Muscle of leg (tissue), 11 donors: ENCODE measurements around the gene PLPP2. TPM values are rescaled to one million over a fixed set of nuclear protein-coding genes. Genes with fewer than 3 reads are reported as not detected.

Experiments used
- DNase-seq: peaks from one replicate; pipeline ENCODE4 v3.0.0; 2013
- H3K27ac ChIP-seq: one replicate; pipeline ENCODE4 v1.5.1; 2013; ENCODE audit warnings: mild to moderate bottlenecking, low read length, control low read depth
- H3K27me3 ChIP-seq: one replicate; pipeline ENCODE4 v1.6.1; 2013; ENCODE audit warnings: low read length; ENCODE audit not compliant: control insufficient read depth, insufficient read depth
- H3K36me3 ChIP-seq: one replicate; pipeline ENCODE4 v1.6.1; 2013; ENCODE audit warnings: low read length; ENCODE audit not compliant: control insufficient read depth, insufficient read depth
- H3K4me1 ChIP-seq: one replicate; pipeline ENCODE4 v1.6.1; 2013; ENCODE audit warnings: low read length; ENCODE audit not compliant: control insufficient read depth, insufficient read depth
- H3K4me3 ChIP-seq: one replicate; pipeline ENCODE4 v1.5.1; 2013; ENCODE audit warnings: low read length, control low read depth
- H3K9me3 ChIP-seq: replicated peaks from 2 replicates; pipeline ENCODE4 v1.6.1; 2013; ENCODE audit warnings: low read depth, low read length; ENCODE audit not compliant: control insufficient read depth
- WGBS: methylation state at CpG from one replicate; pipeline ENCODE4 v1.1.5; 2013; ENCODE audit warnings: missing lambda C conversion rate; ENCODE audit not compliant: insufficient coverage; 5-methylcytosine and 5-hydroxymethylcytosine counted together
- polyA plus RNA-seq, 8 donors: library from polyadenylated mRNA; unstranded; fragments of 120-200 nt; gene quantifications; one replicate each; pipeline versions ENCODE4 v1.2.1 to v1.2.3, GENCODE V29; 2013; ENCODE audit warnings: inconsistent platforms in 1 of 8, low replicate concordance in 1 of 8; ENCODE audit not compliant: insufficient read length in 8 of 8, insufficient read depth in 1 of 8
- total RNA-seq: library from RNA; stranded (reverse); fragments of 120-200 nt; gene quantifications from one replicate; pipeline ENCODE4 v1.2.4, GENCODE V29; 2013

The PLPP2 gene
- total and polyA plus RNA-seq, 9 donors = 0.21 to 1.6 (median 0.43) TPM

DNA sequence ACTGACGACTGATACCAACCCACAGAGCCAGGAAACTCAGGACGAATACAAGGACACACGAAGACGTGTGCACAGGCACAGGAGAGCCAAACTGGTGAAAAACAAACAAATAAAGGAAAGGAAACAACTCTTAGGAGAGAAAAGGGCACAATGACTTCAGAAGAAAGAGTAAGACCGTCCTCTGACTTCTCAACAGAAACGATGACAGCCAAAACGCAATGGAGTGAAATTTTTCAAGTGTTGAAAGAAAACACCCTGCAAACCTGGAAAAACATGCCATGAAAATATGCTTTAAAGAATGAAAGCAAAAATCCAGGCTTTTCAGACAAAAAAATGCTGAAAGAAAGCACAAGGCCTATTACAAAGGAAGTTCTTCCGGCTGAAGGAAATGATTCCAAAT, 24.6 kb upstream of the PLPP2 start:
- Histone ChIP-seq H3K27me3 (no peaks in the 10 kb centered on the region), H3K9me3 (peaks cover 7% of the 10 kb centered on the region), H3K4me3 (no peak overlapping the region), H3K36me3 (peaks cover 57% of the 10 kb centered on the region), H3K4me1 (no peaks in the 10 kb centered on the region), H3K27ac (no peak overlapping the region)
- DNase-seq = no peak
- WGBS = 95% methylated on average over 4 of the region's 8 CpGs

DNA sequence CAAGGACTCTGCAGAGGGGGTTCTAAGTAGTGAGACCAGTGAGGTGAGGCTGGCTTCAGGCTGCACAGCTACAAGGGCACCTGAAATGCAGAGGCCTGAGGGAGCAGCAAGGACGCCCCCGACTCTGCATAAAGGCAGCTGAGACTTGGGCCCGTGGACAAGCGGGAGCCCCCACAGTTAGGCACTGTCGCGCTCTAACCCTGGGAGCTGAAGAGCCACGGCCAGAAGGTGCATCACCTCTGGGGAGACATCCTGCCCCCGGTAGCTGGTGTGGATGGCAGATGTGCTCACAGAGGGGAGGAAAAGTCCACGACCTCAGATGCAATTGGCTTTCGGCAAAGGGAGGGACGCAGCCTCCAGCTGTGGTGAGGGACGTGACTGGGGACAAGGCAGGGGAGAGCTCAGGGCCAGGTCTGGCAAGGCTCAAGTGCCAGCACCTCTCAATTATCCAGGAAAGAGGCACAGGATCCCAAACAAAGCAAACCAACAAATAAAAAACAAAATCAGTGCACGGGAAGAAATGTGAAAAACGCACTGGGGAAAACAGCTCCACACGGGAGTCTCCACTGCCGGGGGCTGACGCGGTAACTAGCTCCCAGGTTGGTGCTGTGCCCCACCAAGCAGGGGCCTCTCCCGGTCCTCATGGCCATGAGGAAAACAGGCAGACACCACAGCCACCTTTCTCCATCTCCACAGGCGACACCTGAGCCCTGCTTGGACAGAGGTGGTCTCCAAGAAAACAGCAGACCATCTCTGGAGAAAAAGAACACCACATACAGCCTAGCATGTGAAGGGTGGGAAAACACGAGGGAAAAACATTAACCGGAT, 23.0 kb upstream of the PLPP2 start:
- Histone ChIP-seq H3K4me1 (peaks cover 8% of the 10 kb centered on the region), H3K36me3 (peaks cover 51% of the 10 kb centered on the region), H3K27me3 (no peaks in the 10 kb centered on the region), H3K27ac (no peak overlapping the region), H3K4me3 (no peak overlapping the region), H3K9me3 (peaks cover 7% of the 10 kb centered on the region)
- DNase-seq = no peak
- whole genome bisulfite sequencing = 82% methylated on average over 15 of the region's 22 CpGs

DNA sequence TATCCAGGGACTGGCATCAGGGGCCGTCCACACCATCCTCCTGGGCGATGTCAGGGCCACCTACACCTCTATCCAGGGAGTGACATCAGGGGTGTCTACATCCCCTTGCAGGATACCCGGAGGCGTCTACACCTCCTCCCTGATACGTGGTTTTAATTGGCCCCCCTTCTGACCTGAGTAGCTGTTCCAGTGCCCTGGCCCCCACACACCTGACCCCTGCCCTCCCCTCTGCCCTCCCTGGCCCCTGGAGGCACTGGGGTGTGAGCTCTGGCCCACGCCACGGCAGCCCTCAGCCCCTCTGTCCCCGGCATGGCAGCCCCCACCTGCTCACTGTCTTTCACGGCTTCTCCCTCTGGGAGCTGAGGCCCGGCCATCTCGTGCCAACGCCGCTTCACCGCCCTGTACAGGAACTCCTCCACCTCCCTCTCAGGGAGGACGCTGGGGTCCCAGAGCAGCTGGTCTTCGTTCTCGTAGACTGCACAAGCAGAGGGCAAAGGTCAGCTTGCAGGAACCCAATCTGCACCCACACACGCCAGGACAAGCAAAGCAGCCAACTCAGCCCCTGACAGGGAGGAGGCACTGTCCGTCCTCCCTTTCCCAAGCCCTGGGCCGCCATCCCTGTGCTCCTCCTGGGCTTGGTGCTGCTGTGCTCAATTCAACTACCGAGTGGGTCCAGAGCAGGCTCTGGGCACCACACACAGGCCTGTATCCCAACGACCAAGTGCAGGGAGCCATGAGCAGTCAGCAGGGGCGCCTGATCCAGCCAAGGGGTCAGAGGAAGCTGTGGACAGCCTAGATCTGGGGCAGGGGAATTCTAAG, 22.2 kb upstream of the PLPP2 start:
- no peaks in the 10 kb centered on the region for H3K27me3 ChIP-seq
- WGBS = 70% methylated on average over 22 of the region's 23 CpGs
- no peak overlapping the region for H3K27ac ChIP-seq
- H3K4me3 ChIP-seq = no peak overlapping the region
- peaks cover 53% of the 10 kb centered on the region for H3K36me3 ChIP-seq
- no peak for DNase-seq
- peaks cover 7% of the 10 kb centered on the region for H3K9me3 ChIP-seq
- H3K4me1 ChIP-seq = peaks cover 8% of the 10 kb centered on the region

DNA sequence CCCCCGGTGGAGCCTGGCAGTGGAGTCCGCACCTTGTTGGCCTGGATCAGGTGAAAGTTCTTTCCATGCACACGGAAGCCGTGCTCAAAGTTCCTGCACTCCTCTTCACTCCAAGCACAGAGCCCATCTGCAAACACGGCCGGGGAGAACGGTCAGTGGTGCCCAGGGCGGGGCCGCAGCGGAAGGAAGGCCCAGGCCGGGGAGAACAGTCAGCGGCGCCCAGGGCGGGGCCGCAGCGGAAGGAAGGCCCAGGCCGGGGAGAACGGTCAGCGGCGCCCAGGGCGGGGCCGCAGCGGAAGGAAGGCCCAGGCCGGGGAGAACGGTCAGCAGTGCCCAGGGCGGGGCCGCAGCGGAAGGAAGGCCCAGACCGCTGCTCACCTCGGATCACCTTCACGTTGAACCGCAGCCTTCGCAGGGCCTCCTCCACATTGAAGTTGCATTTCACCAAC, 20.6 kb upstream of the PLPP2 start:
- no peaks in the 10 kb centered on the region for H3K27me3 ChIP-seq
- no peak overlapping the region for H3K27ac ChIP-seq
- no peaks in the 10 kb centered on the region for H3K9me3 ChIP-seq
- no peak overlapping the region for H3K4me3 ChIP-seq
- WGBS = 84% methylated on average over 14 of the region's 33 CpGs
- peaks cover 8% of the 10 kb centered on the region for H3K4me1 ChIP-seq
- DNase-seq = no peak
- peaks cover 62% of the 10 kb centered on the region for H3K36me3 ChIP-seq

DNA sequence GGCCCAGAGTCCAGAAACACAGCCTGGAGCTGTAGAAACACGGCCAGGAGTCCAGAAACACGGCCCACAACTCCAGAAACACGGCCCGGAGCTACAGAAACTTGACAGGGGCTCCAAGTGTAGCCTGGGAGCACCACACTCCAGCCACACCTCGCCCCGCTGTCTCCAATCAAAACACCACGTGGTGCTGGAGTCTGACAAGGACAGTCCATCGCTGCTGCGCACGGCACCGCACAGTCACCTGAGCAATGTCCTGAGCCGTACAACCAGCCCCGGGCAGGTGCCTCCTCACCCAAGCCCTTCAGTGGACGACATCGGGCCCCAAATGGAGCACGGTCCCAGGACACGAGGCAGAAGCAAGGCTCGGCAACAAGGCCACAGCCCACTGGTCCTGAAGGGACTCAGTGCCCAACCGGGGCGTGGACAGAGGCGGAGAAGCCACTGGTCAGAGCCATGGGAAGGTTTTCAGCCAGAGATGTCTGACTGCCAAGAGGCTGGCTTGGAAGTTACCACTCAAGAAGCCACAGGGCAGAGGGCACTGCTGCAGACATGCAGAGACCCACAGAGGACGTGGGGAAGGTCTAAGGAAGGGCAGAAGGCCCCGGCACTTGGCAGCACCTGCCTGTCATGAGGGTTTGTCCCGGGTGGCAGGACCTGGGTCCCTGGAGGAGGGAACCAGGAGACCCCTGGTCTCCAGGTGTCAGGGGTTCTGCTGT, 19.7 kb upstream of the PLPP2 start:
- peaks cover 63% of the 10 kb centered on the region for H3K36me3 ChIP-seq
- peaks cover 8% of the 10 kb centered on the region for H3K4me1 ChIP-seq
- H3K27ac ChIP-seq = peak overlapping the region; percentile 82
- peak overlapping the region; percentile 39 for H3K4me3 ChIP-seq
- 89% methylated on average over 23 of the region's 24 CpGs for WGBS
- no peaks in the 10 kb centered on the region for H3K27me3 ChIP-seq
- no peaks in the 10 kb centered on the region for H3K9me3 ChIP-seq
- no peak for DNase-seq

DNA sequence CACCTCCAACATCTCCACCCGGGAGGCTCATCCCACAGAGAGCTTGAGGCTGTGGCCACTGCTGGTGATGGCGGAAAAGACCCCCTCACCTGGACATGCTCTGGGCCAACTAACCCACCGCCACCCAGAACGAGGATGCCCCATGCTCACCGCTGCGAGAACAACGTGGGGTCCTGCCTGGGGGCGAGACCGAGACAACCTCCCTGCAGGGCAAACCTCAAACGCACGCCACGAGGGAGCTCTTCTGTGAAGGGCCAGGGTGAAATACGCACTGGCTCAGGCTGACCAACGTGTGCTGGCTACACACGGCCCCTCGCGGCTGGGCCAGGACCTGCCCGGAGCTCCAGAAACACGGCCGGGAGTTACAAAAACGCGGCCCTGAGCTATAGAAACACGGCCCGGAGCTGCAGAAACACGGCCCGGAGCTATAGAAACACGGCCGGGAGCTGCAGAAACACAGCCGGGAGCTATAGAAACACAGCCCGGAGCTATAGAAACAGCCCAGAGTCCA, 19.0 kb upstream of the PLPP2 start:
- H3K4me3 ChIP-seq = peak overlapping the region; percentile 39

DNA sequence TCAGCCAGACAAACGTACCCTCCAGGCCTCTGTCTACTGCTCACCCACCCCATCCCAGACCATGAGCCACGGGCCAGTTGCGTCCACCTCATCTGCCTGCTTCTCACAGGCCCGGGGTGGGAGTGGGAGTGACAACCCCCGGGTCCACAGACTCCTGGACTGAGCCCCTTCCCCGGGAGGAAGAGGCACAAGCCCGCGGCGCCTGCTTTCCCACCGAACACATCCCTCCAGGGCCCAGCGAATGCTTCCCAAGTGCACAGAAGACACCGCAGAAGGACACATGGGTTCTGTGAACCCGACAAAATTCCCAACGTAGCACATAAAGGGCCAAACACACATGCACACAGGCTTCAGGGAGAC, 18.0 kb upstream of the PLPP2 start:
- Histone ChIP-seq H3K36me3 (peaks cover 68% of the 10 kb centered on the region), H3K27me3 (no peaks in the 10 kb centered on the region), H3K27ac (no peak overlapping the region), H3K4me3 (no peak overlapping the region), H3K9me3 (no peaks in the 10 kb centered on the region), H3K4me1 (peaks cover 8% of the 10 kb centered on the region)
- no peak for DNase-seq
- 79% methylated on average over 9 of the region's 14 CpGs for whole genome bisulfite sequencing

More for the DNA sequence above, 19.0 kb upstream of the PLPP2 start:
- Histone ChIP-seq H3K9me3 (no peaks in the 10 kb centered on the region), H3K4me1 (peaks cover 8% of the 10 kb centered on the region), H3K27ac (peak overlapping the region; percentile 82), H3K27me3 (no peaks in the 10 kb centered on the region), H3K36me3 (peaks cover 66% of the 10 kb centered on the region)
- WGBS = 50% methylated on average over 29 of the region's 30 CpGs
- peak; percentile 70 for DNase-seq

DNA sequence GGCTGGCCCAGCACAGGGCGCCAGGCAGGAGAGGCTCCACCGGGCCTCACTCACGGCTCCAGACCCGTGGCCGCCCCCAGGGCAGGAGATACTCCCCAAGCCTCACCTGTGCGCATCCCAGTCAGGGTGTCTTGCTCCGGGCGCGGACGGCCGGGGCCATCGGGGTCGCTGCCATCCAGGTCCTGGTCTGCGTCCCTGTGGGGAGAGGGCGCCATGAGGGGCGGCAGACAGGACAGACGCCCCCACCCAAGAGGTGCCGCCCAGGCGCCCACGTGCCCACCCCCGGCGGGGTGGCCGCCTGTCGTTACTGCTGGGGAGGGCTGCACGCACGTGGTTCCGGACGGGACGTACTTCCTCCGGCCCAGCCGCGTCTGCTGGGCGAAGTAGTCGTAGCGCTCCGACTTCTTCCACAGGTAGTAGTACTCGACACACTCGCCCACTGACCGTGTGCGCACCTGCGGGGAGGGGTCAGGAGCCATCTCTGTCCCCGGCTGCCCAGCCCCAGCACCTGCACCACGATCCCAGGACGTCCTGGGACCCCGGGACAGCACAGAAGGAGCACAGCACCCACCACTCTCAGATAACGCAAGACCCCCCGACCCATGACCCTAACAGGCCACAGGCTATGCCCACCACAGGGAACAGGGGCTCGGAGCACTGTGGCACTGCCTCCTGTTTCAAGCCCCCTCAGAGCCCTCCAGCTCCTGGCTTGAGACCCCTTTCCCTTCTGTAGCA, 17.4 kb upstream of the PLPP2 start:
- peaks cover 8% of the 10 kb centered on the region for H3K4me1 ChIP-seq
- no peaks in the 10 kb centered on the region for H3K27me3 ChIP-seq
- no peaks in the 10 kb centered on the region for H3K9me3 ChIP-seq
- WGBS = 95% methylated on average over 47 of the region's 48 CpGs
- DNase-seq = no peak
- H3K4me3 ChIP-seq = no peak overlapping the region
- peaks cover 63% of the 10 kb centered on the region for H3K36me3 ChIP-seq
- no peak overlapping the region for H3K27ac ChIP-seq

DNA sequence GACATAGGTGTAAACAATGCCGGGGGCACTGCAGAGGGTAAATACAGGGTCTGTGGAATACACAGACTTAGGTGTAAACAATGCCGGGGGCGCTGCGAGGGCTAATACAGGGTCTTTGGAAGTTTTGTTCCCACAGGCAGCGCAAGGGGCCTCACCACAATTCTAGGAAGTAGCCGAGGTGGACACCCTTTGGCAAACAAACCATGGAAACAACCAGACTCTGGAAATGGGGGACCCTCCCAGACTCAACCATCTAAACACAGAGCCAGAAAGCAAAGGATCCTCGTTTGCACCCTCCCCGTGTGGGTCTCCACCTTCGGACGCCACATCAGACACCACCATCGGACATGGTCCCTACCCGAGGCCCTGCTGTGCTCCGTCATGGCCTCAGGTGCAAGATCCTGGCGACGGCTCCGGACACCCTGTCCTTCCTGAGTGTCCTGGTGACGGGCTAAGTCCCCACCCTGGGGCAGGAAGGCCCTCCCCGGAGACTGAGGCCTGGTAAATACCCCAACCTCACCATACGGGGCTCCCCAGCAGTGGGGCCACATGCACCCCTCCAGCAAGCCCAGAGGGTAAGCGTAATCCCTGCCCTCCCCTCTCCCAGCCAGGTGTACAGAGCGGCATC, 16.7 kb upstream of the PLPP2 start:
- H3K4me3 ChIP-seq = no peak overlapping the region
- no peaks in the 10 kb centered on the region for H3K9me3 ChIP-seq
- no peak overlapping the region for H3K27ac ChIP-seq
- H3K36me3 ChIP-seq = peaks cover 56% of the 10 kb centered on the region
- WGBS = 86% methylated on average over 20 of the region's 21 CpGs
- no peak for DNase-seq
- no peaks in the 10 kb centered on the region for H3K27me3 ChIP-seq
- peaks cover 8% of the 10 kb centered on the region for H3K4me1 ChIP-seq
